K562 (cell line): Measurements from ENCODE around the gene GARNL3. TPM values are rescaled to one million over a fixed set of nuclear protein-coding genes. Genes with fewer than 3 reads are reported as not detected.

Source experiments
- HCFC1 ChIP-seq: IDR thresholded peaks from 2 replicates; pipeline ENCODE4 v1.6.1; 2012; ENCODE audit warnings: low read depth, low read length, improper control_type of control experiment
- HSF4 ChIP-seq: fragments of 250-450 bp; sonication (Bioruptor Pico); IDR thresholded peaks from 2 replicates; pipeline ENCODE4 v2.1.2; 2022; ENCODE audit warnings: mild to moderate bottlenecking, moderate library complexity, borderline replicate concordance
- KDM1A ChIP-seq, 2 experiments: fragments of 450-650 bp; IDR thresholded peaks; 2 replicates each; pipeline ENCODE4 v1.6.1; 2016; ENCODE audit warnings: mild to moderate bottlenecking in 2 of 2
- MEF2D ChIP-seq: conservative IDR thresholded peaks from 2 replicates; pipeline ENCODE4 v1.6.1; 2016; ENCODE audit warnings: low read depth, missing genetic modification characterization, missing compliant biosample characterization
- MEIS2 ChIP-seq: fragments of 450-650 bp; IDR thresholded peaks from 2 replicates; pipeline ENCODE4 v1.6.1; 2014; ENCODE audit warnings: mild to moderate bottlenecking; ENCODE audit not compliant: partially characterized antibody
- NFIX ChIP-seq: fragments of 250-450 bp; sonication (Bioruptor Pico); IDR thresholded peaks from 2 replicates; pipeline ENCODE4 v1.4.0; 2020; ENCODE audit warnings: low read depth, mild to moderate bottlenecking, moderate library complexity
- NRF1 ChIP-seq, 2 experiments: fragments of 450-650 bp; IDR thresholded peaks in 1 of 2; conservative IDR thresholded peaks in 1 of 2; 2 replicates each; pipeline ENCODE4 v1.6.1; 2014; ENCODE audit warnings: mild to moderate bottlenecking in 2 of 2
- PHF21A ChIP-seq: fragments of 450-650 bp; IDR thresholded peaks from 2 replicates; pipeline ENCODE4 v1.6.1; 2017; ENCODE audit warnings: low read depth, borderline replicate concordance
- RFX5 ChIP-seq: IDR thresholded peaks from 2 replicates; pipeline ENCODE4 v1.6.1; 2011; ENCODE audit warnings: low read depth, mild to moderate bottlenecking, improper control_type of control experiment, low read length
- U2AF2 ChIP-seq: fragments of 200-400 bp; formaldehyde crosslinking; optimal IDR thresholded peaks from 2 replicates; pipeline ENCODE3; 2017; ENCODE audit warnings: low read depth, mild to moderate bottlenecking, low read length
- ZNF436 ChIP-seq: fragments of 250-450, 450-650 bp; sonication (Bioruptor Pico); formaldehyde crosslinking; IDR thresholded peaks from 2 replicates; pipeline ENCODE4 v1.7.0; 2020; ENCODE audit warnings: mild to moderate bottlenecking
- polyA plus RNA-seq, 8 experiments: library from polyadenylated mRNA; depleted of rRNA in 4 of 8; stranded (reverse) in 5 of 8; unstranded in 3 of 8; fragments of >200 nt; fragmentation: Nextera tagmentation in 2 of 8; fragmentation: Illumina TruSeq in 1 of 8; extraction: Ambion mirVana in 2 of 8; extraction: Trizol in 1 of 8; gene quantifications; 2 replicates each; pipeline versions ENCODE4 v1.2.1 to v1.2.3, GENCODE V29; 2011 to 2014; ENCODE audit warnings: inconsistent platforms in 1 of 8, missing spikeins in 1 of 8
- total RNA-seq, 7 experiments: library from RNA; depleted of rRNA in 6 of 7; stranded (reverse); fragments of >200 nt in 6 of 7; fragmentation: Illumina TruSeq in 2 of 7; extraction: Trizol in 2 of 7; gene quantifications; 2 replicates each; pipeline versions ENCODE4 v1.2.1 to v1.2.3, GENCODE V29; 2011 to 2021; ENCODE audit warnings: low replicate concordance in 1 of 7
- TF ChIP-seq, protein P1 (sequence below), 2 experiments: fragments of 150-350 bp in 1 of 2; IDR thresholded peaks; 2 replicates each; pipeline ENCODE4 v1.6.1; 2012 to 2016; ENCODE audit warnings: low read depth in 2 of 2, low read length in 2 of 2, mild to moderate bottlenecking in 1 of 2, moderate library complexity in 1 of 2
- TF ChIP-seq, protein P2 (sequence below): sonication (generic); IDR thresholded peaks from 2 replicates; pipeline ENCODE4 v1.6.1; 2016
- TF ChIP-seq, protein P3 (sequence below): fragments of 450-650 bp; IDR thresholded peaks from 2 replicates; pipeline ENCODE4 v1.6.1; 2016
- TF ChIP-seq, protein P4 (sequence below): sonication (generic); formaldehyde crosslinking; IDR thresholded peaks from 2 replicates; pipeline ENCODE4 v1.8.0; 2022; ENCODE audit warnings: mild to moderate bottlenecking, missing genetic modification reagents
- TF ChIP-seq, protein P5 (sequence below): IDR thresholded peaks from 3 replicates; pipeline ENCODE4 v1.6.1; 2011; ENCODE audit warnings: borderline replicate concordance, mild to moderate bottlenecking; ENCODE audit not compliant: insufficient read length, insufficient read depth

The GARNL3 gene
- total and polyA plus RNA-seq, 9 of the 15 experiments (the other 6 are each of a cell fraction or from before 2014, with no cell fraction given) = 0.35 to 2.7 (median 1.6) TPM

DNA sequence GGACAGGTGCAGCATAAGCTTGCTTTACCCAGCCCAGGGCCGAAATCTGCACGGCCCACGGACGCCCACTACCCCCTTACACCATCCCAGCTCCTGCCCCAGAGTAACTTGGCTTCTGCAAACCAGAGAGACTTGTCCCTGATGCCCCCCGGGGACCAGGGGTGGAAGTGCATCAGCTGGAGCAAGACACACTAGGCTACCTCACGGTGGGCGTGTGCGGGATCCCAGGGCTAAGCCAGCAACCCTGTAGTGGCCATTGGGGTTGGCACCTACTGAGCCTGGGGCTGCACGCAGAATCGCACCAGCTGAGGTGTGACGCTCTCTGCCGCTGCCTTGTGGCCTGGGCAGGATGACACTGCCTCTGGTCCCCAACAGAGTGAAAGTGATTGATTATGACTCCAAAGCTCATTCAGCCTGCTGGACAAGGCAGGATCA is 153.5 kb downstream of the GARNL3 start (continued):
- TF ChIP-seq, protein P1, sequence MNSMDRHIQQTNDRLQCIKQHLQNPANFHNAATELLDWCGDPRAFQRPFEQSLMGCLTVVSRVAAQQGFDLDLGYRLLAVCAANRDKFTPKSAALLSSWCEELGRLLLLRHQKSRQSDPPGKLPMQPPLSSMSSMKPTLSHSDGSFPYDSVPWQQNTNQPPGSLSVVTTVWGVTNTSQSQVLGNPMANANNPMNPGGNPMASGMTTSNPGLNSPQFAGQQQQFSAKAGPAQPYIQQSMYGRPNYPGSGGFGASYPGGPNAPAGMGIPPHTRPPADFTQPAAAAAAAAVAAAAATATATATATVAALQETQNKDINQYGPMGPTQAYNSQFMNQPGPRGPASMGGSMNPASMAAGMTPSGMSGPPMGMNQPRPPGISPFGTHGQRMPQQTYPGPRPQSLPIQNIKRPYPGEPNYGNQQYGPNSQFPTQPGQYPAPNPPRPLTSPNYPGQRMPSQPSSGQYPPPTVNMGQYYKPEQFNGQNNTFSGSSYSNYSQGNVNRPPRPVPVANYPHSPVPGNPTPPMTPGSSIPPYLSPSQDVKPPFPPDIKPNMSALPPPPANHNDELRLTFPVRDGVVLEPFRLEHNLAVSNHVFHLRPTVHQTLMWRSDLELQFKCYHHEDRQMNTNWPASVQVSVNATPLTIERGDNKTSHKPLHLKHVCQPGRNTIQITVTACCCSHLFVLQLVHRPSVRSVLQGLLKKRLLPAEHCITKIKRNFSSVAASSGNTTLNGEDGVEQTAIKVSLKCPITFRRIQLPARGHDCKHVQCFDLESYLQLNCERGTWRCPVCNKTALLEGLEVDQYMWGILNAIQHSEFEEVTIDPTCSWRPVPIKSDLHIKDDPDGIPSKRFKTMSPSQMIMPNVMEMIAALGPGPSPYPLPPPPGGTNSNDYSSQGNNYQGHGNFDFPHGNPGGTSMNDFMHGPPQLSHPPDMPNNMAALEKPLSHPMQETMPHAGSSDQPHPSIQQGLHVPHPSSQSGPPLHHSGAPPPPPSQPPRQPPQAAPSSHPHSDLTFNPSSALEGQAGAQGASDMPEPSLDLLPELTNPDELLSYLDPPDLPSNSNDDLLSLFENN (IDR thresholded peaks at IDR 0.05; ENCODE audit: low read depth in 2 of 2, low read length in 2 of 2) = no peak
- peak; percentile 27 for TF ChIP-seq MEIS2
- TF ChIP-seq, protein P2, sequence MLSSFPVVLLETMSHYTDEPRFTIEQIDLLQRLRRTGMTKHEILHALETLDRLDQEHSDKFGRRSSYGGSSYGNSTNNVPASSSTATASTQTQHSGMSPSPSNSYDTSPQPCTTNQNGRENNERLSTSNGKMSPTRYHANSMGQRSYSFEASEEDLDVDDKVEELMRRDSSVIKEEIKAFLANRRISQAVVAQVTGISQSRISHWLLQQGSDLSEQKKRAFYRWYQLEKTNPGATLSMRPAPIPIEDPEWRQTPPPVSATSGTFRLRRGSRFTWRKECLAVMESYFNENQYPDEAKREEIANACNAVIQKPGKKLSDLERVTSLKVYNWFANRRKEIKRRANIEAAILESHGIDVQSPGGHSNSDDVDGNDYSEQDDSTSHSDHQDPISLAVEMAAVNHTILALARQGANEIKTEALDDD = no peak
- 0 out of 4 replicates have a peak, but pooled peaks of 1 of the 2 experiments have one; percentile 24 for TF ChIP-seq NRF1 (conservative IDR thresholded peaks at IDR 0.05 in 1 of 2, IDR thresholded peaks at IDR 0.05 in 1 of 2)
- no peak for TF ChIP-seq NFIX (CRISPR knock-in tag)
- no peak for TF ChIP-seq KDM1A (IDR thresholded peaks at IDR 0.05)
- no peak for TF ChIP-seq HCFC1
- TF ChIP-seq, protein P3, sequence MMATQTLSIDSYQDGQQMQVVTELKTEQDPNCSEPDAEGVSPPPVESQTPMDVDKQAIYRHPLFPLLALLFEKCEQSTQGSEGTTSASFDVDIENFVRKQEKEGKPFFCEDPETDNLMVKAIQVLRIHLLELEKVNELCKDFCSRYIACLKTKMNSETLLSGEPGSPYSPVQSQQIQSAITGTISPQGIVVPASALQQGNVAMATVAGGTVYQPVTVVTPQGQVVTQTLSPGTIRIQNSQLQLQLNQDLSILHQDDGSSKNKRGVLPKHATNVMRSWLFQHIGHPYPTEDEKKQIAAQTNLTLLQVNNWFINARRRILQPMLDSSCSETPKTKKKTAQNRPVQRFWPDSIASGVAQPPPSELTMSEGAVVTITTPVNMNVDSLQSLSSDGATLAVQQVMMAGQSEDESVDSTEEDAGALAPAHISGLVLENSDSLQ = peak; percentile 51; the same call in 1 of the 2 replicates
- TF ChIP-seq HSF4 (CRISPR knock-in tag) = no peak
- TF ChIP-seq ZNF436 (CRISPR knock-in tag) = no peak
- no peak for TF ChIP-seq RFX5
- TF ChIP-seq, protein P4, sequence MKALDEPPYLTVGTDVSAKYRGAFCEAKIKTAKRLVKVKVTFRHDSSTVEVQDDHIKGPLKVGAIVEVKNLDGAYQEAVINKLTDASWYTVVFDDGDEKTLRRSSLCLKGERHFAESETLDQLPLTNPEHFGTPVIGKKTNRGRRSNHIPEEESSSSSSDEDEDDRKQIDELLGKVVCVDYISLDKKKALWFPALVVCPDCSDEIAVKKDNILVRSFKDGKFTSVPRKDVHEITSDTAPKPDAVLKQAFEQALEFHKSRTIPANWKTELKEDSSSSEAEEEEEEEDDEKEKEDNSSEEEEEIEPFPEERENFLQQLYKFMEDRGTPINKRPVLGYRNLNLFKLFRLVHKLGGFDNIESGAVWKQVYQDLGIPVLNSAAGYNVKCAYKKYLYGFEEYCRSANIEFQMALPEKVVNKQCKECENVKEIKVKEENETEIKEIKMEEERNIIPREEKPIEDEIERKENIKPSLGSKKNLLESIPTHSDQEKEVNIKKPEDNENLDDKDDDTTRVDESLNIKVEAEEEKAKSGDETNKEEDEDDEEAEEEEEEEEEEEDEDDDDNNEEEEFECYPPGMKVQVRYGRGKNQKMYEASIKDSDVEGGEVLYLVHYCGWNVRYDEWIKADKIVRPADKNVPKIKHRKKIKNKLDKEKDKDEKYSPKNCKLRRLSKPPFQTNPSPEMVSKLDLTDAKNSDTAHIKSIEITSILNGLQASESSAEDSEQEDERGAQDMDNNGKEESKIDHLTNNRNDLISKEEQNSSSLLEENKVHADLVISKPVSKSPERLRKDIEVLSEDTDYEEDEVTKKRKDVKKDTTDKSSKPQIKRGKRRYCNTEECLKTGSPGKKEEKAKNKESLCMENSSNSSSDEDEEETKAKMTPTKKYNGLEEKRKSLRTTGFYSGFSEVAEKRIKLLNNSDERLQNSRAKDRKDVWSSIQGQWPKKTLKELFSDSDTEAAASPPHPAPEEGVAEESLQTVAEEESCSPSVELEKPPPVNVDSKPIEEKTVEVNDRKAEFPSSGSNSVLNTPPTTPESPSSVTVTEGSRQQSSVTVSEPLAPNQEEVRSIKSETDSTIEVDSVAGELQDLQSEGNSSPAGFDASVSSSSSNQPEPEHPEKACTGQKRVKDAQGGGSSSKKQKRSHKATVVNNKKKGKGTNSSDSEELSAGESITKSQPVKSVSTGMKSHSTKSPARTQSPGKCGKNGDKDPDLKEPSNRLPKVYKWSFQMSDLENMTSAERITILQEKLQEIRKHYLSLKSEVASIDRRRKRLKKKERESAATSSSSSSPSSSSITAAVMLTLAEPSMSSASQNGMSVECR = no peak
- no peak for TF ChIP-seq PHF21A
- TF ChIP-seq, protein P5, sequence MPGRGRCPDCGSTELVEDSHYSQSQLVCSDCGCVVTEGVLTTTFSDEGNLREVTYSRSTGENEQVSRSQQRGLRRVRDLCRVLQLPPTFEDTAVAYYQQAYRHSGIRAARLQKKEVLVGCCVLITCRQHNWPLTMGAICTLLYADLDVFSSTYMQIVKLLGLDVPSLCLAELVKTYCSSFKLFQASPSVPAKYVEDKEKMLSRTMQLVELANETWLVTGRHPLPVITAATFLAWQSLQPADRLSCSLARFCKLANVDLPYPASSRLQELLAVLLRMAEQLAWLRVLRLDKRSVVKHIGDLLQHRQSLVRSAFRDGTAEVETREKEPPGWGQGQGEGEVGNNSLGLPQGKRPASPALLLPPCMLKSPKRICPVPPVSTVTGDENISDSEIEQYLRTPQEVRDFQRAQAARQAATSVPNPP = no peak
- TF ChIP-seq U2AF2 = no peak
- no peak for TF ChIP-seq MEF2D (tag)
